Measurements from ENCODE around the gene KCNQ2.
A peak's percentile ranks its signal among the peaks of the same experiment; 100 is the strongest.

The KCNQ2 gene

GRCh38 chr20:63452341-63452740 lies 20.1 kb downstream of the KCNQ2 start:
- DNase-seq: no peak

- no peak for DNase-seq
These were observed 20.6 kb downstream of the KCNQ2 start for GRCh38 chr20:63451821-63452220.

DNA sequence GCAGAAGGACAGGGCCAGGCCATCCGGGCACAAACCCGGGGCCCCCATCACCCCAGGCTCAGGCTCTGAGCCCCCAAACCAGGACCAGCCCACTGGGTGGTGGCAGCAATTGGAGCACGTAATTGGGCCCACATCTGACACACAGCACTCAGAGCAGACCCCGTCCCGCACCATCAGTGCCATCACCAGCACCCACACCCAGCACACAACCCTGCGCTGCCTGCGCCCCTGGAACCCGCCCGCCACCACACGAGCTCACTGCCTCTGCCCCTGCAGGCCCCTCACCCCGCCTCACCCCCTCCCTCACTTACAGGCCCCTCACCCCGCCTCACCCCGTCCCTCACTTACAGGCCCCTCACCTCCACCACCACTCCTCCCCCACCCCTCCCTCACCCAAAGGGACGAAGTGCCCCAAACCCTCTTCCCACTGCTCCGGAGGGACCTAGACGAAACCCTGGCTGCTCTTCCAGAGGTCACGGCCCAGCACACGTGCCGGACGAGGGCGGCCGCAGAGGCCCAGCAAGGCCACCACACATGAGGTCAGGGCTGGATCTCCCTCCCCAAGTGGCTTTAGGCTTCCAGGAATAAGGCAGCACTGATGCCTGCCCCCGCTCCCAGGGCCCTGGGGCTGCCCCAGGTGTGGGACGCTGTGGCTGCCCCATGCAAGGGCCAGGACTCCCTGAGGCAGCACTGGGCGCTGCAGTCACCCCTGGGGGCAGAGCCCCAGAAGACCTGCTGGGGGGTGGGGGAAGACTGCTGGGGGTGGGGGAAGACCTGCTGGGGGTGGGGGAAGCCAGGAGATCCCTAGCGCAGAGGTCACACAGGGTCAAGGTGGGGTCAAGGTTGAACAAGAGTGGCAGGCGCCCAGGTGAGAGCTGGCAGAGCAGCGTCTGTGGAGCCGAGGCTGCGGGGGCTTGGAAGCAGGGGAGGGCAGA lies 22.4 kb downstream of the KCNQ2 start:
- DNase-seq: no peak

DNA sequence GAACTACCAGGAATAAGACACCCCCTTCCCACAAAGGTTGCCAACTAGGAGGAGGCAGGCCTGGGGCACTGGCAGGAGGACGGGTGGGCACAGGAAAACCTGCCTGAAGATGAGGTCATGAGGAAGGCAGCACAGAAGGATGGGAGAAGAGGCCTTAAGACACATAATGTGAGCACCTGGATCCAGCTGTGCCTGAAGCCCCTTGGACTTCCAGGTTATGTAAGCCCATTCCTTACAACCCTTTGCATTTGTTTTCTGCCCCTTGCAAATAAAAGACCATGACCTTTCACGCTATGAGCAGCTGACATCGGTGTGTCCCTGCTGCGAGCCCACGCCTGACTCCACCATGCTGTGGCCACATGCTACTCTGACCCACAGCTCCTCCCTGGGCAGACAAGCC lies 23.4 kb downstream of the KCNQ2 start:
- DNase-seq: no peak

GRCh38 chr20:63448031-63448430 lies 24.4 kb downstream of the KCNQ2 start:
- no peak for DNase-seq

DNA sequence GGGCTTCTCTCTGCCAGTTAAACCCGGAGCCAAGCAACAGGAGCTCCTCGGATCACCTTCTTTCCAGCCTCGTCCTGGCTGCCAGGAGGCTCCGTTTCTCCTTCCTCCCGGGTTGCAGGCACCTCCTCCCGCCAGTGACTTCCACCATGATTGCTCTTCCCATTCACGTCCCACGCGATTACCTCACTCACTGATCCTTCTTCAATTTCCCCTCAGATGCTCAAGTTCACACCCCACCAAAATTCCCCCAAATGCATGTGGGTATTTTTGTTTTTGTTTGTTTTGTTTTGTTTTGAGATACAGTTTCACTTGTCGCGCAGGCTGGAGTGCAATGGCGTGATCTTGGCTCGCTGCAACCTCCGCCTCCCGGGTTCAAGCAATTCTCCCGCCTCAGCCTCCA lies 25.1 kb downstream of the KCNQ2 start:
- DNase-seq: no peak

GRCh38 chr20:63446216-63447024 lies 26.0 kb downstream of the KCNQ2 start:
- no peak for DNase-seq

DNA sequence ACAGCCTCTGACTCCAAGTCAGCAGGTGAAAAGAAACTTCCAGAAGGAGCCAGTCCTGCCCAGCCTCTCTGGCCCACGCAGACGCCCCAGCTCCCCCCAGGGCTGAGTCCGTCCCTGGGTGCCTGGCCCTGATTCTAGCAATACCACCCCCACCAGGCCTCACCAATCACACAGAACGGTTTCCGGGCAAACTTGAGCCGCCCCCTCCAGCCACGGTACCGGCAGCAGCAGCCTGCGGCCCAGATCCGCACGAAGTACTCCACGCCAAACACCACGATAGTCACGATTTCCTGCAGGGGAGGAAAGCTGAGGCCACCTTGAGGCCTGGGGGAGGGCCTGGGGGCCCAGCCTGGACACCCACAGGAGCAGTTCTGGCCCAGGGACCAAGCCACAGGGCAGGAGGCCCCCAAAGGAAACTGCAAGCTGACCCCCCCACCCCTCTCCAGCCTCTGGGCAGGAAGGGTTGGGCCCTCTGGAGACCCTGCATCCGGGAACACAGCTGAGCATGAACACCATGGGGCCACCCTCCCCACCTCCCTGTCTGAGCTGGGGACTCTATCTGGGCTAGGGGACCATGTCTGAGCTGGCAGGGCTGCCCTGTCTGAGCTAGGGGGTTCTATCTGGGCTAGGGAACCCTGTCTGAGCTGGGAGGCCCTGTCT lies 27.2 kb downstream of the KCNQ2 start:
- no peak for DNase-seq

GRCh38 chr20:63444548-63444947 lies 27.9 kb downstream of the KCNQ2 start:
- DNase-seq: no peak

DNA sequence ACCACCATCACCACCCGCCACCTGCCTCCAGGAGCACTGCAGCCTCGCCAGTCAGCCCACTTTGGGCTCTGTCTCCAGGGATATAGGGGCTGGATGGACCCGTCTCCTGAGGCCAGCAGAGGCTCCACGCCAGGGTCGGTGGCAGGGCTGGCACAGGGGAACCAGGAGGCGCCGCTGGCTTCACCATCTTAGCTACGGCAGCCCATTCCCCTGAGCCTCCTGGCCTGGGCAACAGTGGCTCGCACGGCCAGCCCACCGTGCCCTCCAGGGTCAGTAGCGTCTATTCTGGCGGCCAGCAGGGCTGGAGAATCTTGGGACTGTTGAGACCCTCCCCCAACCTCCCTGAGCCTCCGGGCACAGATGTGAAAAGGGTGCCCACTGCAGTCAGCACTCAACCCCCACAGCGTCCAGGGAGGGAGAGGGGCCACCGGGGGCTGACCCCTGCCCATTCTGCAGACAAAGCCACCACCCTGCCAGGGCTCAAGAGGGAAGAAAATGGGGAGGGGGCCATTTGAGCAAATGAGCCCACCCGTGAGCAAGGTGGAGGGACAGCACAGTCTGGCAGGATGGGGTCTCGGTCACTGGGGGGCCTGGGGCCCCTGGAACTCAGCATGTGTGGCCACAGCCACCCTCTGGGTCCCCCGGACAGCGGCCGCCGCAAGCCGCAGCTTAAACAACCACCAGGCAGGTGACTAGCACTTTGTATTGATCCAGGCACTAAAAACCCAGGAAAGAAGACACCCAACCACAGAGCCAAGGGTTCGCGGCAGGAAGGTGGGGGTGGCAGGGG lies 28.7 kb downstream of the KCNQ2 start:
- DNase-seq: no peak

- DNase-seq: no peak
These were observed 30.4 kb downstream of the KCNQ2 start for GRCh38 chr20:63442100-63442493.

GRCh38 chr20:63441136-63442099 lies 31.0 kb downstream of the KCNQ2 start:
- DNase-seq: no peak

GRCh38 chr20:63440366-63440955 lies 32.0 kb downstream of the KCNQ2 start:
- DNase-seq: no peak

GRCh38 chr20:63439866-63440265 lies 32.6 kb downstream of the KCNQ2 start:
- no peak for DNase-seq

- DNase-seq: no peak
These were observed 34.3 kb downstream of the KCNQ2 start for GRCh38 chr20:63438121-63438520.

DNA sequence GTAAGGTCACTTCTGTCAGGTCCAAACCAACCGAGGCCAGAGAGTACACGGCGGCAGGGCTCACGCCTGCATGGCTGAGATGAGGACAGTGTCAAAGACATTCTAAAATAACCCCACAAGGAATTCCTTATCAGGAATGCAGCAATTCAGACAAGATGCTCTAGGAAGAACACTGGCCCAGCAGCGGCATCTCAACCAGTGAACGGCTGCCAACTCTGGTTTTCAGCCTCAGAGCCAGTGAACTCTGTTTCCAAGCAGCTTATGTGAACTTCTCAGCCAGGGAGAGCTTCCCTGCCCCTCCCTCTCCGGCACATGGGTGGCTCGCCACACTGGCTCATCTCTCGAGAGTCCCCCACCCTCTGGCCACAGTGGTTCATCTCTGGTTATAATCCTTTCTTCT lies 36.9 kb downstream of the KCNQ2 start:
- no peak for DNase-seq

DNA sequence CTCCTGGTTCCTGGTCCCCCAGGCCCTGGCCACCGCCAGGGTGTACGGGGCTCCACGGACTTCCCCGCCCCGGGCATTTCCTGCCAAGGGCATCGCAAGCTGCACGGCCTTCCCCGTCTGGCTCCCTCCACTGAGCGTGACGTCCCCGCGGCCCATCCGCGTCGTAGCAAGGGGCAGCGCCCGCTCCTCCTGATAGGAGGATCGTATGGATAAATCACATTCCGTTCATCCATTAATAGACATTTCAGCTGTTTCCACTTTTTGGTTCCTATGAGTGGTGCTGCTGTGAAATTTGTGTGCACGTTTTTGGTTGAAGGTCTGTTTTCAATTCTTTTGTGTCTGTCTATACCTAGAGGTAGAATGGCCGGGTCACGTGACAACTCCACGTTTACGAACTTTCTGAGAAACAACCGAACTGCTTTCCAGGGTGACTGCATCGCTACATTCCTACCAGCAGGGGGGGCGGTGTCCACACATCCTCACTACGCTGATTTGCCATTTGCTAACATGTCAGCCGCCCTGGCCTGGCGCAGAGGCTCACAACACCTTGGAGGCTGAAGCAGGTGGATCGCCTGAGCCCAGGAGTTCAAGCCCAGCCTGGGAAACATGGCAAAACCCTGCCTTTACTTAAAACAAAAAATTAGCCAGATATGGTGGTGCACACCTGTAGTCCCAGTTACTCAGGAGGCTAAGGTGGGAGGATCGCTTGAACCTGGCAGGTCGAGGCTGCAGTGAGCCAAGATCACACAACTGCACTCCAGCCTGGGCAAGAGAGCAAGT lies 37.7 kb downstream of the KCNQ2 start:
- peak; percentile 13 for DNase-seq

DNA sequence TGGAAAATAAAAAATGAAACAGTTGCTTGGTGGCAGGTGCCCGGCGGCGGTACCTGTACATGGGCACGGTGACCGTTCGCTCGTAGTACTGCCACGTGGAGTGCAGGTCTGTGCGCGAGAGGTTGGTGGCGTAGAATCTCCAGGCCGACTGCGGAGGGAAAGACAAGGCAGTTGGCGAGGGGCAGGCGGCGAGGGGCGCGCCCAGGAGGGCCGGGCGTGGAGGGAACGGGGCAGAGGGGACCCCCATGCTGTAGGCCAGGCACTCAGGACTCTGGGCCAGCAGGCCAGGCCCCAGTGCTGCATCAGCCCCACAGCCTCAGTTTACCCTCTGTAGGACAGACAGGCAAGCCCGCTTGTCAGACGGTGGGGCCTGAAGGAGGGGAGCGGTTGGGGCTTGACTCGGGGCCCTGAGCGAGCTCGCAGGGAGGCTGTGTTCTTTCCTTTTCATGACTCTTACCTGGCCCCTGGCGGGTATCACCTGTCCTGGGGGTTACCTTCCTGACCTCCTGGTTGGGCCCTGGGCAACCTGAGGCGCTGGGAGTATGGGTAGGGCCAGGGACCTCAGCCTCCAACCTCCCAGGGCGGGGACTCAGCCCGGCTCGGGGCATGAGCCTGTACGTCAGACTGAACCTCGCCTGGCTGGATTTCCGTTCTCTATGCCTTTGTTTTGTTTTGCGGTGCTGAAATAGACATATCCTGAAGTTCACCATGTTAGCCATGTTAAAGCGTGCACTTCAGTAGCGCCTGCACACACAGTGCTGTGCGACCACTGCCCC lies 38.5 kb downstream of the KCNQ2 start:
- DNase-seq: no peak

DNA sequence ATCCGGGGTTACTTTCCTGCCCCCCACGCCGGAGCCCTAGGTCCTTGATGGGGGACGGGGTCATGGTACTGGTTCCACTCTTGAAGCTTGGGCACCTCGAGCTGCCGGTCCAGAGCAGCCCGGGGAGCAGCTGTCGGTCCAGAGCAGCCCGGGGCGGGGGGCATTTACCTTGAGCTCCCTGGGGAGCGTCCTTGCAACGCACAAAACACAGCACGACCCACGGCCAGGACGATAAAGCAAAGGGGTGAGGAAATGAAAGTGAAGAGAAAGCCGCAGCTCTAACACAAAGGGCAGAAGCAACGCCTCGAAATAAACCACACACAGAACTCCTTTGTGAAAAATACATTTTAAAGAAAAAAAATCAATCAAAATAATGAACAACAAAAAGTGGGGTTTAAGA lies 39.1 kb downstream of the KCNQ2 start:
- DNase-seq: no peak
